Naive thymus-derived CD4-positive, alpha-beta T cell (primary cell): ENCODE data around the gene FAM110A. TPM values are rescaled to one million over a fixed set of nuclear protein-coding genes. Genes with fewer than 3 reads are reported as not detected.
"Not testable (repeated sequence)": the region's sequence is repeated elsewhere in the genome, so short reads cannot be mapped to it uniquely, and the experiment has no call there.

Source experiments
- ATAC-seq: fragments of 150-1000 bp; cut with Tn5 transposase; 2 replicates; pipeline ENCODE4 v1.10.0; 2021; ENCODE audit warnings: mild to moderate bottlenecking, moderate library complexity
- CTCF ChIA-PET: fragments of 350-600 bp; sonication (Branson Sonifier 250); formaldehyde crosslinking; loops from one replicate; lab custom pipeline; 2021; ENCODE audit warnings: antibody characterized with exemption; lab: Charles Lee
- POLR2A ChIA-PET: fragments of 350-600 bp; sonication (Branson Sonifier 250); formaldehyde crosslinking; loops from one replicate; lab custom pipeline; 2021; ENCODE audit warnings: antibody characterized with exemption, inconsistent platforms; lab: Charles Lee
- DNase-seq, 9 donors: peaks; one replicate each; pipeline versions ENCODE4 v3.0.0 to v3.0.0-alpha.2; 2020 to 2022; ENCODE audit warnings: mixed read lengths in 1 of 9
- H3K27ac ChIP-seq: one replicate; pipeline ENCODE4 v1.7.0; 2013; ENCODE audit warnings: mild to moderate bottlenecking, low read depth, low read length, moderate library complexity
- H3K27me3 ChIP-seq, 2 donors: one replicate each; pipeline ENCODE4 v1.7.0; 2013; ENCODE audit warnings: low read length in 2 of 2, mild to moderate bottlenecking in 2 of 2, moderate library complexity in 2 of 2; ENCODE audit not compliant: control insufficient read depth in 2 of 2, insufficient read depth in 2 of 2
- H3K36me3 ChIP-seq, 3 experiments: 1 replicate in 2 of 3; 2 replicates in 1 of 3; pipeline ENCODE4 v1.7.0; 2013; ENCODE audit warnings: low read length in 3 of 3, mild to moderate bottlenecking in 3 of 3, moderate library complexity in 1 of 3; ENCODE audit not compliant: insufficient read depth in 3 of 3, control insufficient read depth in 2 of 3
- H3K4me1 ChIP-seq, 2 donors: one replicate each; pipeline ENCODE4 v1.7.0; 2013; ENCODE audit warnings: low read length in 2 of 2, mild to moderate bottlenecking in 2 of 2, moderate library complexity in 1 of 2; ENCODE audit not compliant: control insufficient read depth in 2 of 2, insufficient read depth in 2 of 2
- H3K4me3 ChIP-seq: 2 replicates; pipeline ENCODE4 v1.7.0; 2013; ENCODE audit warnings: mild to moderate bottlenecking, low read length
- H3K9me3 ChIP-seq, 3 experiments: 1 replicate in 2 of 3; 2 replicates in 1 of 3; pipeline ENCODE4 v1.7.0; 2013; ENCODE audit warnings: low read length in 3 of 3; ENCODE audit not compliant: control insufficient read depth in 2 of 3
- H3K27ac Mint-ChIP-seq, 9 donors: one replicate each; pipeline ENCODE4 v1.8.0; 2020 to 2022; ENCODE audit warnings: mixed read lengths in 9 of 9, mild to moderate bottlenecking in 8 of 9, moderate library complexity in 5 of 9, inconsistent platforms in 2 of 9
- H3K27me3 Mint-ChIP-seq, 5 donors: one replicate each; pipeline ENCODE4 v1.8.0; 2021 to 2022; ENCODE audit warnings: mixed read lengths in 5 of 5, mild to moderate bottlenecking in 1 of 5
- H3K36me3 Mint-ChIP-seq, 5 donors: one replicate each; pipeline ENCODE4 v1.8.0; 2020 to 2022; ENCODE audit warnings: mixed read lengths in 5 of 5, mild to moderate bottlenecking in 3 of 5, inconsistent platforms in 1 of 5
- H3K4me1 Mint-ChIP-seq, 7 donors: one replicate each; pipeline ENCODE4 v1.8.0; 2020 to 2022; ENCODE audit warnings: mixed read lengths in 7 of 7, mild to moderate bottlenecking in 3 of 7, inconsistent platforms in 1 of 7
- H3K4me3 Mint-ChIP-seq, 10 donors: one replicate each; pipeline ENCODE4 v1.8.0; 2020 to 2022; ENCODE audit warnings: mild to moderate bottlenecking in 10 of 10, mixed read lengths in 10 of 10, moderate library complexity in 6 of 10, inconsistent platforms in 2 of 10
- H3K9me3 Mint-ChIP-seq, 11 donors: one replicate each; pipeline ENCODE4 v1.8.0; 2020 to 2022; ENCODE audit warnings: mixed read lengths in 11 of 11, mild to moderate bottlenecking in 4 of 11, inconsistent platforms in 1 of 11, moderate library complexity in 1 of 11
- intact Hi-C, 2 donors: fragments of 100-400 bp; cut with micrococcal nuclease; formaldehyde crosslinking; loops; one replicate each; pipeline ENCODE4 v1.15.1; 2023
- polyA plus RNA-seq, 2 donors: library from polyadenylated mRNA; unstranded; fragments of 300-500 nt; fragmentation: Illumina TruSeq; gene quantifications; one replicate each; pipeline ENCODE4 v1.2.3, GENCODE V29; 2021
- total RNA-seq, 6 experiments: library from RNA in 5 of 6; stranded (reverse) in 5 of 6; gene quantifications; 1 replicate in 5 of 6; 2 replicates in 1 of 6; pipeline ENCODE4 v1.2.3 and lab custom pipeline; 2021 to 2026

Gene FAM110A
- total and polyA plus RNA-seq, 7 experiments from 2014 or later: 6.6 to 47.4 (median 23.4) TPM

DNA sequence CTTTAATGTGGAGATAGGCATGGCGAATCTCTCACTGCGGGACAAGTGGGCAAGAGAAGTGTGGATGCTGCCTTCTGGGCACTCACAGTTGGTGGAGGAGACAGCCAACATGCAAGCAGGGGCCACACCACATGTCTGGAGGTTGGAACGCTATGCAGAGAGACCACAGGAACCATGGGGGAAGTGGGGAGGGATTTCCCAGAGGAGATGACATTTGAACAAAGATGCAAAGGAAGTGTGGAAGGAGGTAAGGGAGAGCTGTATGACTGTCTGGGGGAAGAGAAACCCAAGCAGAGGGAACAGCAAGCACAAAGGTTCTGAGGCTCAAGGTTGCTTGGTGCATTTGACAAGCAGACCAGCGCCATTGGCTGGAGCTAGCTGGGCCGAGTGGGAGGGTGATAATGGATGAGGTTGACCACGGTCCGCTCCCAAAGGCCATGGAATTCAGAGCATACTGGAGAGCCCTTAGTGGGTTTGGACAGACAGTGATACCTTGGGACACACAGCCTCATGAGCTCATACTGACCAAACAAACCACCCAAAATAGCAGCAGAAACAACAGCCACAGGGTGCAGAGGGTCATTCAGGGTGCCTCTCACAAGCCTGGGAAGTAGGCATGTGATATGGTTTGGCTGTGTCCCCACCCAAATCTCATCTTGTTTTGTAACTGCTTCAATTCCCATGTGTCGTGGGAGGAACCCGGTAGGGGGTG, 7.6 kb upstream of the FAM110A start:
- ChIA-PET POLR2A (no interaction called here), CTCF (interaction anchor here (1.9 kb wide), 1 partner anchor 8 kb away, joined by 4 read pairs; no protein-coding TSS in a partner anchor)
- Mint-ChIP-seq H3K27ac (no peak overlapping the region), H3K4me1 (peaks cover 0 to 16% (median 0%) of the 10 kb centered on the region in 7 donors), H3K9me3 (no peaks in the 10 kb centered on the region), H3K36me3 (no peaks in the 10 kb centered on the region), H3K27me3 (peaks cover 0 to 3% (median 0%) of the 10 kb centered on the region in 5 donors), H3K4me3 (no peak overlapping the region)
- Histone ChIP-seq H3K9me3 (no peaks in the 10 kb centered on the region), H3K4me3 (no peak overlapping the region), H3K27me3 (no peaks in the 10 kb centered on the region), H3K36me3 (no peaks in the 10 kb centered on the region), H3K4me1 (no peaks in the 10 kb centered on the region), H3K27ac (no peak overlapping the region)
- intact Hi-C loops: no loop called here
- ATAC-seq (no peak), DNase-seq (no peak)

- Histone ChIP-seq H3K27ac (no peak overlapping the region), H3K9me3 (no peaks in the 10 kb centered on the region), H3K4me3 (no peak overlapping the region), H3K27me3 (no peaks in the 10 kb centered on the region), H3K36me3 (no peaks in the 10 kb centered on the region), H3K4me1 (no peaks in the 10 kb centered on the region)
- ATAC-seq: no peak
- Mint-ChIP-seq H3K27me3 (peaks cover 0 to 3% (median 0%) of the 10 kb centered on the region in 5 donors), H3K4me1 (peaks cover 0 to 16% (median 0%) of the 10 kb centered on the region in 7 donors), H3K36me3 (no peaks in the 10 kb centered on the region), H3K27ac (no peak overlapping the region), H3K9me3 (no peaks in the 10 kb centered on the region), H3K4me3 (no peak overlapping the region)
- DNase-seq: peak in 1 of 9 donors; percentile 15
- CTCF ChIA-PET: interaction anchor here (1.9 kb wide), 1 partner anchor 9 kb away, joined by 4 read pairs; no protein-coding TSS in a partner anchor
- POLR2A ChIA-PET: no interaction called here
- intact Hi-C loops: no loop called here
Measured at GRCh38 chr20:826695-827323, 6.7 kb upstream of the FAM110A start.

- H3K27ac ChIP-seq, intact Hi-C loops, H3K4me1 ChIP-seq, H3K36me3 ChIP-seq, H3K27me3 Mint-ChIP-seq, H3K4me3 ChIP-seq, ATAC-seq, H3K27me3 ChIP-seq, H3K9me3 Mint-ChIP-seq, H3K36me3 Mint-ChIP-seq, H3K9me3 ChIP-seq, POLR2A ChIA-PET, DNase-seq, H3K27ac Mint-ChIP-seq, H3K4me3 Mint-ChIP-seq: not testable (repeated sequence)
- CTCF ChIA-PET: interaction anchor here (1.9 kb wide), 1 partner anchor 10 kb away, joined by 4 read pairs; no protein-coding TSS in a partner anchor
- H3K4me1 Mint-ChIP-seq: peaks cover under 1 to 16% (median 2%) of the 10 kb centered on the region in 7 donors
Measured at GRCh38 chr20:827981-828380, 5.5 kb upstream of the FAM110A start.

- Mint-ChIP-seq H3K4me3 (no peak overlapping the region), H3K27me3 (peaks cover 0 to 3% (median 0%) of the 10 kb centered on the region in 5 donors), H3K36me3 (no peaks in the 10 kb centered on the region), H3K27ac (no peak overlapping the region), H3K9me3 (no peaks in the 10 kb centered on the region), H3K4me1 (peaks cover 5 to 22% (median 7%) of the 10 kb centered on the region in 7 donors)
- ChIA-PET CTCF (no interaction called here), POLR2A (no interaction called here)
- Histone ChIP-seq H3K36me3 (no peaks in the 10 kb centered on the region), H3K9me3 (no peaks in the 10 kb centered on the region), H3K4me1 (peaks cover 4 to 5% of the 10 kb centered on the region in 2 donors), H3K27me3 (no peaks in the 10 kb centered on the region), H3K4me3 (no peak overlapping the region), H3K27ac (no peak overlapping the region)
- DNase-seq (no peak), ATAC-seq (peak; percentile 10)
- intact Hi-C loops: no loop called here
Measured at GRCh38 chr20:828987-829386, 4.5 kb upstream of the FAM110A start.

GRCh38 chr20:829551-829950, 4.0 kb upstream of the FAM110A start:
- intact Hi-C loops: no loop called here
- H3K36me3 Mint-ChIP-seq: no peaks in the 10 kb centered on the region
- H3K4me1 Mint-ChIP-seq: peaks cover 10 to 26% (median 12%) of the 10 kb centered on the region in 7 donors
- H3K9me3 Mint-ChIP-seq: no peaks in the 10 kb centered on the region
- ATAC-seq (no peak), DNase-seq (no peak)
- Histone ChIP-seq H3K9me3 (no peaks in the 10 kb centered on the region), H3K27ac (no peak overlapping the region), H3K36me3 (no peaks in the 10 kb centered on the region), H3K4me3 (no peak overlapping the region), H3K27me3 (no peaks in the 10 kb centered on the region), H3K4me1 (peaks cover 9 to 10% of the 10 kb centered on the region in 2 donors)
- ChIA-PET POLR2A (interaction anchor here (1.4 kb wide), 1 partner anchor 16 kb away, joined by 4 read pairs; no protein-coding TSS in a partner anchor), CTCF (no interaction called here)
- no peak overlapping the region for H3K4me3 Mint-ChIP-seq
- H3K27me3 Mint-ChIP-seq: peaks cover 0 to 3% (median 0%) of the 10 kb centered on the region in 5 donors
- H3K27ac Mint-ChIP-seq: no peak overlapping the region

- H3K36me3 Mint-ChIP-seq: no peaks in the 10 kb centered on the region
- no peaks in the 10 kb centered on the region for H3K9me3 Mint-ChIP-seq
- Histone ChIP-seq H3K4me1 (peaks cover 13 to 14% of the 10 kb centered on the region in 2 donors), H3K36me3 (no peaks in the 10 kb centered on the region), H3K9me3 (no peaks in the 10 kb centered on the region), H3K27me3 (no peaks in the 10 kb centered on the region), H3K4me3 (no peak overlapping the region), H3K27ac (no peak overlapping the region)
- H3K27me3 Mint-ChIP-seq: peaks cover 0 to 3% (median 0%) of the 10 kb centered on the region in 5 donors
- no peak overlapping the region for H3K4me3 Mint-ChIP-seq
- intact Hi-C loops: loop anchor here (5.0 to 10.0 kb wide), 4 partner anchors 57 to 1635 kb away; partner anchors contain the start of genes CSNK2A1 (in 1 of the 2) and STK35 (in 1 of the 2)
- ATAC-seq (no peak), DNase-seq (no peak)
- CTCF ChIA-PET: no interaction called here
- peaks cover 15 to 31% (median 17%) of the 10 kb centered on the region in 7 donors for H3K4me1 Mint-ChIP-seq
- H3K27ac Mint-ChIP-seq: no peak overlapping the region
- POLR2A ChIA-PET: interaction anchor here (1.4 kb wide), 1 partner anchor 15 kb away, joined by 4 read pairs; no protein-coding TSS in a partner anchor
Measured at GRCh38 chr20:830011-830521, 3.4 kb upstream of the FAM110A start.
